ENCODE data around the gene NAALADL2.
A peak's percentile ranks its signal among the peaks of the same experiment; 100 is the strongest.

DNA sequence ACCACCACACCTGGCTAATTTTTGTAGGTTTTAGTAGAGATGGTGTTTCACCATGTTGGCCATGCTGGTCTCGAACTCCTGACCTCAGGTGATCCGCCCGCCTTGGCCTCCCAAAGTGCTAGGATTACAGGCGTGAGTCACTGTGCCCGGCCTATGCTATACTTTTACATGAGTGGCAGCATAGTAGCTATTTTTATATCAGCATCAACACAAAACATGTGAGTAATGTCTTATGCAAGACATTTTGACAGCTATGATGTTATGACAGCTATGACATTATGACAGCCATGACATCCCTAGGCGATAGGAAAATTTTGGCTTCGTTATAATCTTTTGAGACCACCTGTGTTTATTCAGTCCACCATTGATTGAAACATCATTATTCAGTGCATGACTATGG, 4.1 kb upstream of the NAALADL2 start:
- no peak for TF ChIP-seq RAD21 (conservative IDR thresholded peaks at IDR 0.05)
- TF ChIP-seq, protein P1, sequence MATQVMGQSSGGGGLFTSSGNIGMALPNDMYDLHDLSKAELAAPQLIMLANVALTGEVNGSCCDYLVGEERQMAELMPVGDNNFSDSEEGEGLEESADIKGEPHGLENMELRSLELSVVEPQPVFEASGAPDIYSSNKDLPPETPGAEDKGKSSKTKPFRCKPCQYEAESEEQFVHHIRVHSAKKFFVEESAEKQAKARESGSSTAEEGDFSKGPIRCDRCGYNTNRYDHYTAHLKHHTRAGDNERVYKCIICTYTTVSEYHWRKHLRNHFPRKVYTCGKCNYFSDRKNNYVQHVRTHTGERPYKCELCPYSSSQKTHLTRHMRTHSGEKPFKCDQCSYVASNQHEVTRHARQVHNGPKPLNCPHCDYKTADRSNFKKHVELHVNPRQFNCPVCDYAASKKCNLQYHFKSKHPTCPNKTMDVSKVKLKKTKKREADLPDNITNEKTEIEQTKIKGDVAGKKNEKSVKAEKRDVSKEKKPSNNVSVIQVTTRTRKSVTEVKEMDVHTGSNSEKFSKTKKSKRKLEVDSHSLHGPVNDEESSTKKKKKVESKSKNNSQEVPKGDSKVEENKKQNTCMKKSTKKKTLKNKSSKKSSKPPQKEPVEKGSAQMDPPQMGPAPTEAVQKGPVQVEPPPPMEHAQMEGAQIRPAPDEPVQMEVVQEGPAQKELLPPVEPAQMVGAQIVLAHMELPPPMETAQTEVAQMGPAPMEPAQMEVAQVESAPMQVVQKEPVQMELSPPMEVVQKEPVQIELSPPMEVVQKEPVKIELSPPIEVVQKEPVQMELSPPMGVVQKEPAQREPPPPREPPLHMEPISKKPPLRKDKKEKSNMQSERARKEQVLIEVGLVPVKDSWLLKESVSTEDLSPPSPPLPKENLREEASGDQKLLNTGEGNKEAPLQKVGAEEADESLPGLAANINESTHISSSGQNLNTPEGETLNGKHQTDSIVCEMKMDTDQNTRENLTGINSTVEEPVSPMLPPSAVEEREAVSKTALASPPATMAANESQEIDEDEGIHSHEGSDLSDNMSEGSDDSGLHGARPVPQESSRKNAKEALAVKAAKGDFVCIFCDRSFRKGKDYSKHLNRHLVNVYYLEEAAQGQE (IDR thresholded peaks at IDR 0.05; ENCODE audit: borderline replicate concordance), result no peak
- peak; percentile 97 for TF ChIP-seq EP300 (conservative IDR thresholded peaks at IDR 0.05; ENCODE audit: poor library complexity, severe bottlenecking)
- no peak for TF ChIP-seq TAF1 (IDR thresholded peaks at IDR 0.05; ENCODE audit: low read depth)
- TF ChIP-seq CTCF (IDR thresholded peaks at IDR 0.05; ENCODE audit: poor library complexity, severe bottlenecking), result no peak
- TF ChIP-seq MXI1 (conservative IDR thresholded peaks at IDR 0.05; ENCODE audit: poor library complexity, severe bottlenecking), result no peak
- TF ChIP-seq EZH2 (IDR thresholded peaks at IDR 0.05; ENCODE audit: borderline replicate concordance, insufficient read depth, low read length, poor library complexity, severe bottlenecking), result no peak
